OCI-LY7 (cell line): ENCODE results near the gene HMBS. TPM values are rescaled to one million over a fixed set of nuclear protein-coding genes. Genes with fewer than 3 reads are reported as not detected.

ENCODE experiments used
- BruUV-seq: library from RNA; stranded (reverse); fragments of 400-500 nt; replicated peaks from 2 replicates; lab custom pipeline; 2021; lab: Mats Ljungman, UMichigan
- CTCF ChIA-PET: fragments of 300-600 bp; sonication (Branson Sonifier 250); formaldehyde crosslinking; loops from one replicate; lab custom pipeline; 2022; ENCODE audit warnings: antibody characterized with exemption; ENCODE audit not compliant: unreplicated experiment; lab: Charles Lee
- POLR2A ChIA-PET: fragments of 300-600 bp; sonication (Branson Sonifier 250); formaldehyde crosslinking; loops from one replicate; lab custom pipeline; 2022; ENCODE audit warnings: antibody characterized with exemption; lab: Charles Lee
- DNase-seq: peaks from one replicate; pipeline ENCODE4 v3.0.0-alpha.2; 2015; ENCODE audit warnings: low spot score
- H2AFZ ChIP-seq: fragments of 200-600 bp; sonication (generic), shearing (Covaris generic); 2 replicates; pipeline ENCODE4 v1.6.1; 2014; ENCODE audit warnings: mild to moderate bottlenecking, antibody characterized with exemption, low read length, moderate library complexity
- H3K27ac ChIP-seq: fragments of 200-600 bp; sonication (generic); 2 replicates; pipeline ENCODE4 v1.5.1; 2014; ENCODE audit warnings: mixed run types, low read depth, mild to moderate bottlenecking, moderate library complexity, low read length, inconsistent platforms; ENCODE audit not compliant: poor library complexity, severe bottlenecking
- H3K36me3 ChIP-seq: fragments of 200-600 bp; sonication (generic); 2 replicates; pipeline ENCODE4 v1.6.1; 2014; ENCODE audit warnings: mild to moderate bottlenecking, antibody characterized with exemption, low read length, moderate library complexity, mixed read lengths; ENCODE audit not compliant: insufficient read depth
- H3K4me1 ChIP-seq: fragments of 200-600 bp; sonication (generic); 2 replicates; pipeline ENCODE4 v1.5.1; 2014; ENCODE audit warnings: mild to moderate bottlenecking, low read length; ENCODE audit not compliant: insufficient read depth, poor library complexity, severe bottlenecking
- H3K4me2 ChIP-seq: fragments of 200-600 bp; sonication (generic); 2 replicates; pipeline ENCODE4 v1.6.1; 2014; ENCODE audit warnings: mild to moderate bottlenecking, low read length
- H3K4me3 ChIP-seq: fragments of 200-600 bp; sonication (generic); 2 replicates; pipeline ENCODE4 v1.5.1; 2014; ENCODE audit warnings: mild to moderate bottlenecking, low read depth, low read length; ENCODE audit not compliant: poor library complexity, severe bottlenecking
- H3K79me2 ChIP-seq: fragments of 200-600 bp; sonication (generic); 2 replicates; pipeline ENCODE4 v1.6.1; 2016; ENCODE audit warnings: low read depth, mild to moderate bottlenecking, low read length, moderate library complexity, mixed read lengths; ENCODE audit not compliant: insufficient read depth
- H3K9me2 ChIP-seq: fragments of 200-600 bp; sonication (generic); 2 replicates; pipeline ENCODE4 v1.6.1; 2016; ENCODE audit warnings: mild to moderate bottlenecking, low read length, mixed read lengths; ENCODE audit not compliant: insufficient read depth
- H3K9me3 ChIP-seq: fragments of 200-600 bp; sonication (generic); 2 replicates; pipeline ENCODE4 v1.6.1; 2014; ENCODE audit warnings: mild to moderate bottlenecking, mixed run types, low read length, mixed read lengths
- H4K20me1 ChIP-seq: fragments of 200-600 bp; sonication (generic); 2 replicates; pipeline ENCODE4 v1.6.1; 2014; ENCODE audit warnings: mild to moderate bottlenecking, antibody characterized with exemption, low read length, moderate library complexity, mixed read lengths; ENCODE audit not compliant: insufficient read depth
- EZH2phosphoT487 ChIP-seq: fragments of 200-600 bp; sonication (generic); IDR thresholded peaks from 2 replicates; pipeline ENCODE4 v1.6.1; 2018; ENCODE audit warnings: low read depth, borderline replicate concordance, mild to moderate bottlenecking, mixed run types, antibody characterized with exemption, low read length, moderate library complexity, mixed read lengths
- intact Hi-C: fragments of 100-400 bp; cut with micrococcal nuclease; formaldehyde crosslinking; loops from one replicate; pipeline ENCODE4 v1.10.0; 2022; ENCODE audit not compliant: unreplicated experiment
- total RNA-seq, 2 experiments: library from RNA; depleted of rRNA in 1 of 2; stranded (reverse); fragments of >200 nt in 1 of 2; shearing (Covaris generic) in 1 of 2; gene quantifications; 2 replicates each; pipeline ENCODE4 v1.2.3, GENCODE V29; 2014 to 2022
- TF ChIP-seq, protein P1 (sequence below): fragments of 200-600 bp; sonication (generic); conservative IDR thresholded peaks from 2 replicates; pipeline ENCODE4 v1.5.1; 2014; ENCODE audit warnings: mild to moderate bottlenecking, antibody characterized with exemption, low read length, moderate library complexity, mixed read lengths

Gene HMBS
- total RNA-seq, 2 experiments from 2014 or later, result 12.2 to 50.0 TPM

DNA sequence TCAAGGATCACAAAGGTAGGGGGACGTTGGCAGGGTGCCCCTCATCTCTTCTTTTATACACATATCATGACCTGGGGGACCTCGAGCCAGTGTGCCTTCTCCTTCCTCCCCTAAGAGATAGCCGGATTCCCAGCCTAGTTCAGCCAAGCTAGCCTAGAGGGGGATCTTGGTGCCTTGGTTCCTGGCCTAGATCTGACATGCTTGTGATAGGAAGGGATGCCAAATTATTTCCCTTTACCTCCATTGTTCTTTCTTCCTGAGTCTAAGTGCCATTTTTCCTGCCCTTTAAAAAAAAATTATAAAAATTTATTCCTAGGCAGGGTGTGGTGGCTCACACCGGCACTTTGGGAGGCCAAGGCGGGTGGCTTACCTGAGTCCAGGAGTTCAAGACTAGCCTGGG, 29.7 kb downstream of the HMBS start:
- no peak overlapping the region for H3K27ac ChIP-seq
- ChIA-PET POLR2A (interaction anchor here (0.7 kb wide), 1 partner anchor 20 kb away, joined by 8 read pairs; no protein-coding TSS in a partner anchor), CTCF (no interaction called here)
- TF ChIP-seq EZH2phosphoT487, result no peak
- TF ChIP-seq, protein P1, sequence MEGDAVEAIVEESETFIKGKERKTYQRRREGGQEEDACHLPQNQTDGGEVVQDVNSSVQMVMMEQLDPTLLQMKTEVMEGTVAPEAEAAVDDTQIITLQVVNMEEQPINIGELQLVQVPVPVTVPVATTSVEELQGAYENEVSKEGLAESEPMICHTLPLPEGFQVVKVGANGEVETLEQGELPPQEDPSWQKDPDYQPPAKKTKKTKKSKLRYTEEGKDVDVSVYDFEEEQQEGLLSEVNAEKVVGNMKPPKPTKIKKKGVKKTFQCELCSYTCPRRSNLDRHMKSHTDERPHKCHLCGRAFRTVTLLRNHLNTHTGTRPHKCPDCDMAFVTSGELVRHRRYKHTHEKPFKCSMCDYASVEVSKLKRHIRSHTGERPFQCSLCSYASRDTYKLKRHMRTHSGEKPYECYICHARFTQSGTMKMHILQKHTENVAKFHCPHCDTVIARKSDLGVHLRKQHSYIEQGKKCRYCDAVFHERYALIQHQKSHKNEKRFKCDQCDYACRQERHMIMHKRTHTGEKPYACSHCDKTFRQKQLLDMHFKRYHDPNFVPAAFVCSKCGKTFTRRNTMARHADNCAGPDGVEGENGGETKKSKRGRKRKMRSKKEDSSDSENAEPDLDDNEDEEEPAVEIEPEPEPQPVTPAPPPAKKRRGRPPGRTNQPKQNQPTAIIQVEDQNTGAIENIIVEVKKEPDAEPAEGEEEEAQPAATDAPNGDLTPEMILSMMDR, result no peak
- no peaks in the 10 kb centered on the region for H3K4me1 ChIP-seq
- intact Hi-C loops, result no loop called here
- no peak overlapping the region for H3K4me2 ChIP-seq
- no TSS peak for BruUV-seq
- H2AFZ ChIP-seq, result no peak overlapping the region
- no peaks in the 10 kb centered on the region for H4K20me1 ChIP-seq
- H3K9me3 ChIP-seq, result no peaks in the 10 kb centered on the region
- DNase-seq, result no peak
- H3K79me2 ChIP-seq, result no peaks in the 10 kb centered on the region
- H3K4me3 ChIP-seq, result no peak overlapping the region
- no peaks in the 10 kb centered on the region for H3K9me2 ChIP-seq
- H3K36me3 ChIP-seq, result peaks cover 22% of the 10 kb centered on the region

DNA sequence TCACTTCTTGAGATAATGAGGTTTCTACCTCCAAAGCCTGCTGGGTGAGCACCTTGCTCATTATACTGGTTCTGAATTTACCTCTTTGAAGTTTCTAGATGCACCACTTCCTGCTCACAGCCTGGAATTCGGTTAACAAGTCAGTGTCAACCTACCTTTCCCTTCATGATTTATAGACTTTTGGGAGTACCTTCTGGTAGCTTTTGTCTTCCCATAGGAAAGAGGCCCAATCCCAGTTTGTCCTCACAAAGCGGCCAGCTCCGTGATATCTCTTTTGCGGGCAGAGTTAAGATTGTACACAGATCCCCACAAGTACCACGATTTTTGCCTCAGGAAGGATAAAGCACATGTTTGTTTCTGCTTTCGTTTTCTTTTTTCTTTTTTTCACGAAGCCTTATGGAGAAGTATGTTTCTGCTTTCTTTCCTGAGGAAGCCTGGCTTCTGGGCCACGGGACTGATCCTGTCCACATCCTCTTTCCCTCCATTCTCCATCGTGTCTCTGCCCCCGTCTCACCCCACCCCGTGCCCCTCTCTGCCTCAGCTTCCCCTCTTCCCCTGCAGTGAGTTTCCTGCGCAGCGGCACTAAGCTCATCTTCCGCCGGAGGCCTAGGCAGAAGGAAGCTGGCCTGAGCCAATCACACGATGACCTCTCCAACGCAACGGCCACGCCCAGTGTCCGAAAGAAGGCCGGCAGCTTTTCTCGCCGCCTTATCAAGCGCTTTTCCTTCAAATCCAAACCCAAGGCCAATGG, 31.0 kb downstream of the HMBS start:
- no peak overlapping the region for H3K4me3 ChIP-seq
- BruUV-seq, result no TSS peak
- no peaks in the 10 kb centered on the region for H3K79me2 ChIP-seq
- ChIA-PET POLR2A (interaction anchor here (1.1 kb wide), 1 partner anchor 8 kb away, joined by 3 read pairs; the partner anchor contains the start of gene C2CD2L), CTCF (interaction anchor here (0.6 kb wide), 1 partner anchor 9 kb away, joined by 3 read pairs; no protein-coding TSS in a partner anchor)
- H3K27ac ChIP-seq, result no peak overlapping the region
- DNase-seq, result no peak
- H3K9me2 ChIP-seq, result no peaks in the 10 kb centered on the region
- no peak overlapping the region for H3K4me2 ChIP-seq
- TF ChIP-seq, protein P1, result no peak
- no peak for TF ChIP-seq EZH2phosphoT487
- H3K9me3 ChIP-seq, result no peaks in the 10 kb centered on the region
- peaks cover 22% of the 10 kb centered on the region for H3K36me3 ChIP-seq
- no peaks in the 10 kb centered on the region for H4K20me1 ChIP-seq
- intact Hi-C loops, result no loop called here
- no peak overlapping the region for H2AFZ ChIP-seq
- H3K4me1 ChIP-seq, result peaks cover 5% of the 10 kb centered on the region

DNA sequence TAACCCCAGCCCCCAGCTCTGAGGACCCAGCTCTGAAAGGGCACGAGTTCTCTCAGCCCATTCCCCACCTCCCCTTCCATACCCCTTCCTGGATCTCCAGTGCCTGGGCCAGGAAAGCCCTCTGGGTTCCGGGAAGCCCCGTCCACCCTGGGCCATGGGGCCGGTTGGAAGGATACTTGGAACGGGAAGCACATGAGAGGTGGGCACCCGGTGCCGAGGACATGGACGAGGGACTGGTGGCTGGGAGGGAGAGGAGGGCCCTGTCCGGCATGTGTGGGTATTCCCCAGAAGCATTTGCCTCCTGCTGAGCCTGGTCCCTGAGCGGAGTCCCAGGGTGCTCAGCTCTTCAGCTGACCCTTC, 31.5 kb downstream of the HMBS start:
- no peaks in the 10 kb centered on the region for H3K9me3 ChIP-seq
- POLR2A ChIA-PET, result interaction anchor here (1.1 kb wide), 1 partner anchor 9 kb away, joined by 3 read pairs; the partner anchor contains the start of gene C2CD2L
- no TSS peak for BruUV-seq
- H3K4me1 ChIP-seq, result peaks cover 9% of the 10 kb centered on the region
- no peaks in the 10 kb centered on the region for H3K9me2 ChIP-seq
- H3K27ac ChIP-seq, result no peak overlapping the region
- intact Hi-C loops, result no loop called here
- no peaks in the 10 kb centered on the region for H3K79me2 ChIP-seq
- H4K20me1 ChIP-seq, result no peaks in the 10 kb centered on the region
- H3K36me3 ChIP-seq, result peaks cover 22% of the 10 kb centered on the region
- CTCF ChIA-PET, result interaction anchor here (0.6 kb wide), 1 partner anchor 9 kb away, joined by 3 read pairs; no protein-coding TSS in a partner anchor
- TF ChIP-seq, protein P1, result no peak
- TF ChIP-seq EZH2phosphoT487, result no peak
- H2AFZ ChIP-seq, result no peak overlapping the region
- H3K4me2 ChIP-seq, result no peak overlapping the region
- no peak overlapping the region for H3K4me3 ChIP-seq
- no peak for DNase-seq
